HCT116 (cell line): ENCODE results near the gene RNF10. TPM values are rescaled to one million over a fixed set of nuclear protein-coding genes. Genes with fewer than 3 reads are reported as not detected.

Experiments
- ATAC-seq: fragments of 200-7000 bp; cut with Tn5 transposase; 2 replicates; pipeline ENCODE4 v1.9.1; 2020; ENCODE audit warnings: mild to moderate bottlenecking, moderate library complexity
- BruUV-seq: library from RNA; stranded (reverse); fragments of 400-500 nt; replicated peaks from 2 replicates; lab custom pipeline; 2021; lab: Mats Ljungman, UMichigan
- CTCF ChIA-PET: fragments of 300-600 bp; sonication (Branson Sonifier 250); formaldehyde crosslinking; loops from one replicate; lab custom pipeline; 2021; ENCODE audit warnings: antibody characterized with exemption; lab: Charles Lee
- POLR2A ChIA-PET: fragments of 300-600, 350-600 bp; sonication (Branson Sonifier 250); formaldehyde crosslinking; loops from one replicate; lab custom pipeline; 2021; ENCODE audit warnings: antibody characterized with exemption; lab: Charles Lee
- RAD21 ChIA-PET, 2 experiments: fragments of 300-600 bp; sonication (Branson Sonifier 250); formaldehyde crosslinking; loops; one replicate each; lab custom pipeline; 2023; ENCODE audit warnings: low total read pairs in 2 of 2; ENCODE audit not compliant: uncharacterized antibody in 2 of 2, unreplicated experiment in 2 of 2, low non-redundant PET in 1 of 2; lab: Charles Lee
- DNase-seq: peaks from one replicate; pipeline ENCODE4 v3.0.0-alpha.2; 2010; ENCODE audit warnings: low read depth, low spot score
- H2AFZ ChIP-seq: fragments of 200-600 bp; shearing (Covaris generic), sonication (generic); 2 replicates; pipeline ENCODE4 v1.6.1; 2017; ENCODE audit warnings: low read depth, mixed run types, mixed read lengths, antibody characterized with exemption, low read length; ENCODE audit not compliant: poor library complexity, severe bottlenecking
- H3K27ac ChIP-seq: 2 replicates; pipeline ENCODE4 v1.5.1; 2012; ENCODE audit warnings: low read depth, low read length
- H3K27me3 ChIP-seq: fragments of 200-600 bp; sonication (generic); 2 replicates; pipeline ENCODE4 v1.6.1; 2016; ENCODE audit warnings: mixed run types, low read length, mixed read lengths; ENCODE audit not compliant: insufficient read depth
- H3K36me3 ChIP-seq, 2 experiments: fragments of 200-500 bp in 1 of 2; fragments of 200-600 bp in 1 of 2; sonication (Bioruptor generic) in 1 of 2; sonication (generic) in 1 of 2; 2 replicates each; pipeline versions ENCODE4 v1.5.1 to v1.6.1; 2014 to 2016; ENCODE audit warnings: low read length in 2 of 2, inconsistent platforms in 1 of 2, mixed read lengths in 1 of 2, mixed run types in 1 of 2; ENCODE audit not compliant: insufficient read depth in 2 of 2, control insufficient read depth in 1 of 2
- H3K4me1 ChIP-seq, 2 experiments: fragments of 200-600 bp in 1 of 2; sonication (generic) in 1 of 2; 2 replicates each; pipeline versions ENCODE4 v1.5.1 to v1.6.1; 2012 to 2017; ENCODE audit warnings: low read length in 2 of 2, inconsistent platforms in 1 of 2, mild to moderate bottlenecking in 1 of 2, mixed read lengths in 1 of 2, mixed run types in 1 of 2, moderate library complexity in 1 of 2; ENCODE audit not compliant: insufficient read depth in 2 of 2, control insufficient read depth in 1 of 2
- H3K4me2 ChIP-seq: fragments of 200-600 bp; sonication (generic); 2 replicates; pipeline ENCODE4 v1.6.1; 2017; ENCODE audit warnings: mixed run types, low read length, mixed read lengths
- H3K4me3 ChIP-seq, 2 experiments: fragments of 200-600 bp in 1 of 2; sonication (generic) in 1 of 2; replicated peaks in 1 of 2; 2 replicates each; pipeline ENCODE4 v1.5.1; 2011 to 2016; ENCODE audit warnings: low read length in 2 of 2, control low read depth in 1 of 2, low read depth in 1 of 2, mild to moderate bottlenecking in 1 of 2, mixed read lengths in 1 of 2, mixed run types in 1 of 2
- H3K79me2 ChIP-seq: fragments of 200-600 bp; sonication (generic); 2 replicates; pipeline ENCODE4 v1.6.1; 2017; ENCODE audit warnings: mild to moderate bottlenecking, mixed run types, low read length, moderate library complexity, mixed read lengths; ENCODE audit not compliant: insufficient read depth
- H3K9ac ChIP-seq: fragments of 200-600 bp; sonication (generic); 2 replicates; pipeline ENCODE4 v1.6.1; 2016; ENCODE audit warnings: low read length, mixed read lengths
- H3K9me2 ChIP-seq: fragments of 200-600 bp; sonication (generic), shearing (Covaris generic); 2 replicates; pipeline ENCODE4 v1.6.1; 2017; ENCODE audit warnings: mixed run types, mild to moderate bottlenecking, moderate library complexity; ENCODE audit not compliant: insufficient read depth
- H3K9me3 ChIP-seq, 2 experiments: fragments of 200-500 bp in 1 of 2; fragments of 200-600 bp in 1 of 2; sonication (Bioruptor generic) in 1 of 2; sonication (generic) in 1 of 2; 2 replicates each; pipeline ENCODE4 v1.6.1; 2014 to 2017; ENCODE audit warnings: low read length in 2 of 2, mixed read lengths in 2 of 2, inconsistent platforms in 1 of 2, low read depth in 1 of 2, mild to moderate bottlenecking in 1 of 2, mixed run types in 1 of 2, moderate library complexity in 1 of 2; ENCODE audit not compliant: control insufficient read depth in 1 of 2, insufficient read depth in 1 of 2
- H4K20me1 ChIP-seq: fragments of 200-600 bp; sonication (generic), shearing (Covaris generic); 2 replicates; pipeline ENCODE4 v1.6.1; 2017; ENCODE audit warnings: mixed run types, mild to moderate bottlenecking, moderate library complexity; ENCODE audit not compliant: insufficient read depth
- CEBPB ChIP-seq: IDR thresholded peaks from 2 replicates; pipeline ENCODE4 v1.6.1; 2012; ENCODE audit warnings: low read depth
- ELF1 ChIP-seq: IDR thresholded peaks from 2 replicates; pipeline ENCODE4 v1.6.1; 2012; ENCODE audit warnings: low read depth, borderline replicate concordance
- EZH2phosphoT487 ChIP-seq: fragments of 200-600 bp; IDR thresholded peaks from 2 replicates; pipeline ENCODE4 v1.6.1; 2018; ENCODE audit warnings: antibody characterized with exemption, borderline replicate concordance
- FOSL1 ChIP-seq: IDR thresholded peaks from 2 replicates; pipeline ENCODE4 v1.6.1; 2012; ENCODE audit warnings: low read depth
- JUND ChIP-seq: IDR thresholded peaks from 2 replicates; pipeline ENCODE4 v1.6.1; 2012
- MAX ChIP-seq: IDR thresholded peaks from 2 replicates; pipeline ENCODE4 v1.6.1; 2012
- POLR2AphosphoS5 ChIP-seq: IDR thresholded peaks from 2 replicates; pipeline ENCODE4 v1.6.1; 2011; ENCODE audit warnings: mild to moderate bottlenecking, low read depth, low read length, moderate library complexity
- REST ChIP-seq: IDR thresholded peaks from 2 replicates; pipeline ENCODE4 v1.6.1; 2012; ENCODE audit warnings: low read depth
- SIN3A ChIP-seq: IDR thresholded peaks from 2 replicates; pipeline ENCODE4 v1.6.1; 2012; ENCODE audit warnings: low read depth
- ZFX ChIP-seq: fragments of 450-650 bp; IDR thresholded peaks from 2 replicates; pipeline ENCODE4 v1.6.1; 2017
- ZNF274 ChIP-seq: fragments of 200-500 bp; sonication (Bioruptor generic); IDR thresholded peaks from 2 replicates; pipeline ENCODE4 v1.6.1; 2014; ENCODE audit warnings: mild to moderate bottlenecking, low read depth, low read length, inconsistent platforms
- intact Hi-C: fragments of 100-400 bp; cut with micrococcal nuclease; formaldehyde crosslinking; loops from 2 replicates; pipeline ENCODE4 v1.10.0; 2022
- total RNA-seq: library from RNA; stranded (reverse); gene quantifications from one replicate; pipeline ENCODE4 v1.2.1, GENCODE V29; 2021; ENCODE audit not compliant: unreplicated experiment

The RNF10 gene
- total RNA-seq, 1 experiment from 2014 or later: 141 TPM

- TF ChIP-seq REST (no peak), SIN3A (peak; percentile 58), FOSL1 (0 out of 2 replicates have a peak, but pooled peaks have one; percentile 34), CEBPB (no peak), MAX (peak; percentile 29; the same call in 1 of the 2 replicates)
These were observed 823 bp downstream of the RNF10 start (continued) for GRCh38 chr12:120534703-120535655.

GRCh38 chr12:120536064-120536791 is 2.1 kb downstream of the RNF10 start:
- ATAC-seq (no peak), DNase-seq (no peak)
- peaks cover 70% of the 10 kb centered on the region for H3K79me2 ChIP-seq
- no peaks in the 10 kb centered on the region for H3K9me3 ChIP-seq
- RAD21 ChIA-PET: no interaction called here
- H3K36me3 ChIP-seq: peaks cover 4 to 17% of the 10 kb centered on the region in 2 experiments; a peak in 2 of 4 replicates
- CTCF ChIA-PET: no interaction called here
- H4K20me1 ChIP-seq: peaks cover 12% of the 10 kb centered on the region; the same call in 1 of the 2 replicates
- H3K4me2 ChIP-seq: peak overlapping the region; percentile 97
- peak overlapping the region; percentile 95 for H3K9ac ChIP-seq
- no peak overlapping the region for H3K27ac ChIP-seq
- H3K9me2 ChIP-seq: no peaks in the 10 kb centered on the region
- H3K27me3 ChIP-seq: no peaks in the 10 kb centered on the region
- TF ChIP-seq ZFX: no peak
- TF ChIP-seq EZH2phosphoT487: no peak
- no peak for TF ChIP-seq ELF1
- TF ChIP-seq POLR2AphosphoS5: 0 out of 2 replicates have a peak, but pooled peaks have one; percentile 9
- no peak for TF ChIP-seq JUND
- TF ChIP-seq ZNF274: no peak
- intact Hi-C loops: loop anchor here (10.0 kb wide), 1 partner anchor 211 kb away; the partner anchor contains the start of gene PLA2G1B
- no TSS peak for BruUV-seq
- H3K4me3 ChIP-seq: peak overlapping the region in 1 of 2 experiments; percentile 81; a peak in 1 of 4 replicates
- peaks cover 27 to 47% of the 10 kb centered on the region in 2 experiments for H3K4me1 ChIP-seq
- H2AFZ ChIP-seq: no peak overlapping the region
- POLR2A ChIA-PET: no interaction called here
